Naive thymus-derived CD4-positive, alpha-beta T cell (primary cell): ENCODE data around the gene PANX3. TPM values are rescaled to one million over a fixed set of nuclear protein-coding genes. Genes with fewer than 3 reads are reported as not detected.

Experiments used
- ATAC-seq: fragments of 150-1000 bp; cut with Tn5 transposase; 2 replicates; pipeline ENCODE4 v1.10.0; 2021; ENCODE audit warnings: mild to moderate bottlenecking, moderate library complexity
- CTCF ChIA-PET: fragments of 350-600 bp; sonication (Branson Sonifier 250); formaldehyde crosslinking; loops from one replicate; lab custom pipeline; 2021; ENCODE audit warnings: antibody characterized with exemption; lab: Charles Lee
- POLR2A ChIA-PET: fragments of 350-600 bp; sonication (Branson Sonifier 250); formaldehyde crosslinking; loops from one replicate; lab custom pipeline; 2021; ENCODE audit warnings: antibody characterized with exemption, inconsistent platforms; lab: Charles Lee
- DNase-seq, 9 donors: peaks; one replicate each; pipeline versions ENCODE4 v3.0.0 to v3.0.0-alpha.2; 2020 to 2022; ENCODE audit warnings: mixed read lengths in 1 of 9
- H3K27ac ChIP-seq: one replicate; pipeline ENCODE4 v1.7.0; 2013; ENCODE audit warnings: mild to moderate bottlenecking, low read depth, low read length, moderate library complexity
- H3K27me3 ChIP-seq, 2 donors: one replicate each; pipeline ENCODE4 v1.7.0; 2013; ENCODE audit warnings: low read length in 2 of 2, mild to moderate bottlenecking in 2 of 2, moderate library complexity in 2 of 2; ENCODE audit not compliant: control insufficient read depth in 2 of 2, insufficient read depth in 2 of 2
- H3K36me3 ChIP-seq, 3 experiments: 1 replicate in 2 of 3; 2 replicates in 1 of 3; pipeline ENCODE4 v1.7.0; 2013; ENCODE audit warnings: low read length in 3 of 3, mild to moderate bottlenecking in 3 of 3, moderate library complexity in 1 of 3; ENCODE audit not compliant: insufficient read depth in 3 of 3, control insufficient read depth in 2 of 3
- H3K4me1 ChIP-seq, 2 donors: one replicate each; pipeline ENCODE4 v1.7.0; 2013; ENCODE audit warnings: low read length in 2 of 2, mild to moderate bottlenecking in 2 of 2, moderate library complexity in 1 of 2; ENCODE audit not compliant: control insufficient read depth in 2 of 2, insufficient read depth in 2 of 2
- H3K4me3 ChIP-seq: 2 replicates; pipeline ENCODE4 v1.7.0; 2013; ENCODE audit warnings: mild to moderate bottlenecking, low read length
- H3K9me3 ChIP-seq, 3 experiments: 1 replicate in 2 of 3; 2 replicates in 1 of 3; pipeline ENCODE4 v1.7.0; 2013; ENCODE audit warnings: low read length in 3 of 3; ENCODE audit not compliant: control insufficient read depth in 2 of 3
- H3K27ac Mint-ChIP-seq, 9 donors: one replicate each; pipeline ENCODE4 v1.8.0; 2020 to 2022; ENCODE audit warnings: mixed read lengths in 9 of 9, mild to moderate bottlenecking in 8 of 9, moderate library complexity in 5 of 9, inconsistent platforms in 2 of 9
- H3K27me3 Mint-ChIP-seq, 5 donors: one replicate each; pipeline ENCODE4 v1.8.0; 2021 to 2022; ENCODE audit warnings: mixed read lengths in 5 of 5, mild to moderate bottlenecking in 1 of 5
- H3K36me3 Mint-ChIP-seq, 5 donors: one replicate each; pipeline ENCODE4 v1.8.0; 2020 to 2022; ENCODE audit warnings: mixed read lengths in 5 of 5, mild to moderate bottlenecking in 3 of 5, inconsistent platforms in 1 of 5
- H3K4me1 Mint-ChIP-seq, 7 donors: one replicate each; pipeline ENCODE4 v1.8.0; 2020 to 2022; ENCODE audit warnings: mixed read lengths in 7 of 7, mild to moderate bottlenecking in 3 of 7, inconsistent platforms in 1 of 7
- H3K4me3 Mint-ChIP-seq, 10 donors: one replicate each; pipeline ENCODE4 v1.8.0; 2020 to 2022; ENCODE audit warnings: mild to moderate bottlenecking in 10 of 10, mixed read lengths in 10 of 10, moderate library complexity in 6 of 10, inconsistent platforms in 2 of 10
- H3K9me3 Mint-ChIP-seq, 11 donors: one replicate each; pipeline ENCODE4 v1.8.0; 2020 to 2022; ENCODE audit warnings: mixed read lengths in 11 of 11, mild to moderate bottlenecking in 4 of 11, inconsistent platforms in 1 of 11, moderate library complexity in 1 of 11
- intact Hi-C, 2 donors: fragments of 100-400 bp; cut with micrococcal nuclease; formaldehyde crosslinking; loops; one replicate each; pipeline ENCODE4 v1.15.1; 2023
- polyA plus RNA-seq, 2 donors: library from polyadenylated mRNA; unstranded; fragments of 300-500 nt; fragmentation: Illumina TruSeq; gene quantifications; one replicate each; pipeline ENCODE4 v1.2.3, GENCODE V29; 2021
- total RNA-seq, 6 experiments: library from RNA in 5 of 6; stranded (reverse) in 5 of 6; gene quantifications; 1 replicate in 5 of 6; 2 replicates in 1 of 6; pipeline ENCODE4 v1.2.3 and lab custom pipeline; 2021 to 2026

PANX3 gene
- total RNA-seq, result not detected
- not detected for polyA plus RNA-seq
- total RNA-seq (lab: John Stamatoyannopoulos, UW), result not detected

- peaks cover 3 to 16% (median 7%) of the 10 kb centered on the region in 5 donors for H3K27me3 Mint-ChIP-seq
These were observed at the start of gene PANX3 for GRCh38 chr11:124611064-124611463. Gene PANX3, plus strand, starts transcription at chr11:124611428. Its CDS starts 129 bp downstream, at chr11:124611557.

GRCh38 chr11:124569697-124570096, 41.5 kb upstream of the PANX3 start, which contains the start of gene OR8A1:
Gene OR8A1, plus strand, starts transcription at chr11:124569997. Its CDS starts 123 bp downstream, at chr11:124570120.
- peaks cover 0 to 2% (median 0%) of the 10 kb centered on the region in 7 donors for H3K4me1 Mint-ChIP-seq
- DNase-seq, result no peak
- peaks cover 9 to 31% (median 26%) of the 10 kb centered on the region in 5 donors for H3K27me3 Mint-ChIP-seq
- Histone ChIP-seq H3K4me1 (no peaks in the 10 kb centered on the region), H3K27me3 (no peaks in the 10 kb centered on the region), H3K27ac (no peak within 1 kb of the TSS), H3K36me3 (no peaks in the 10 kb centered on the region), H3K9me3 (no peaks in the 10 kb centered on the region), H3K4me3 (no peak within 1 kb of the TSS)
- no peak within 1 kb of the TSS for H3K4me3 Mint-ChIP-seq
- no peak within 1 kb of the TSS for H3K27ac Mint-ChIP-seq
- no peaks in the 10 kb centered on the region for H3K36me3 Mint-ChIP-seq
- peaks cover 0 to 2% (median 0%) of the 10 kb centered on the region in 11 donors for H3K9me3 Mint-ChIP-seq
- intact Hi-C loops, result no loop called here
- POLR2A ChIA-PET, result no interaction called here
- CTCF ChIA-PET, result no interaction called here
- ATAC-seq, result no peak

More at GRCh38 chr11:124611064-124611463, at the start of gene PANX3:
- no peaks in the 10 kb centered on the region for H3K27me3 ChIP-seq
- POLR2A ChIA-PET, result interaction anchor here (0.7 to 1.3 kb wide), 2 partner anchors 11 to 12 kb away, joined by 3 to 4 read pairs; partner anchors contain the start of gene TBRG1
- no peaks in the 10 kb centered on the region for H3K9me3 ChIP-seq
- Mint-ChIP-seq H3K4me3 (no peak within 1 kb of the TSS), H3K27ac (peak within 1 kb of the TSS in 4 of 9 donors; percentile 52 to 88 (median 58)), H3K4me1 (peaks cover 4 to 15% (median 9%) of the 10 kb centered on the region in 7 donors), H3K9me3 (no peaks in the 10 kb centered on the region), H3K36me3 (no peaks in the 10 kb centered on the region)
- no peak within 1 kb of the TSS for H3K4me3 ChIP-seq
- intact Hi-C loops, result no loop called here
- CTCF ChIA-PET, result no interaction called here
- no peaks in the 10 kb centered on the region for H3K36me3 ChIP-seq
- H3K27ac ChIP-seq, result no peak within 1 kb of the TSS
- DNase-seq (no peak), ATAC-seq (no peak)
- no peaks in the 10 kb centered on the region for H3K4me1 ChIP-seq

GRCh38 chr11:124570160-124570559, 41.1 kb upstream of the PANX3 start:
- Histone ChIP-seq H3K27me3 (no peaks in the 10 kb centered on the region), H3K4me3 (no peak overlapping the region), H3K36me3 (no peaks in the 10 kb centered on the region), H3K9me3 (no peaks in the 10 kb centered on the region), H3K4me1 (no peaks in the 10 kb centered on the region), H3K27ac (no peak overlapping the region)
- no peak overlapping the region for H3K4me3 Mint-ChIP-seq
- DNase-seq (no peak), ATAC-seq (no peak)
- peaks cover 0 to 2% (median 0%) of the 10 kb centered on the region in 7 donors for H3K4me1 Mint-ChIP-seq
- no peak overlapping the region for H3K27ac Mint-ChIP-seq
- peaks cover 9 to 35% (median 25%) of the 10 kb centered on the region in 5 donors for H3K27me3 Mint-ChIP-seq
- ChIA-PET CTCF (no interaction called here), POLR2A (no interaction called here)
- no peaks in the 10 kb centered on the region for H3K36me3 Mint-ChIP-seq
- intact Hi-C loops, result no loop called here
- peaks cover 0 to 2% (median 0%) of the 10 kb centered on the region in 11 donors for H3K9me3 Mint-ChIP-seq

GRCh38 chr11:124577716-124578427, 33.4 kb upstream of the PANX3 start:
- Histone ChIP-seq H3K36me3 (no peaks in the 10 kb centered on the region), H3K27ac (no peak overlapping the region), H3K27me3 (no peaks in the 10 kb centered on the region), H3K4me1 (no peaks in the 10 kb centered on the region), H3K4me3 (no peak overlapping the region), H3K9me3 (no peaks in the 10 kb centered on the region)
- Mint-ChIP-seq H3K4me3 (no peak overlapping the region), H3K36me3 (no peaks in the 10 kb centered on the region), H3K27ac (no peak overlapping the region), H3K4me1 (no peaks in the 10 kb centered on the region), H3K9me3 (peaks cover 0 to 2% (median 0%) of the 10 kb centered on the region in 11 donors), H3K27me3 (peaks cover 2 to 32% (median 12%) of the 10 kb centered on the region in 5 donors)
- DNase-seq, result no peak
- intact Hi-C loops, result no loop called here
- ChIA-PET POLR2A (no interaction called here), CTCF (interaction anchor here (1.1 kb wide), 1 partner anchor 8 kb away, joined by 3 read pairs; no protein-coding TSS in a partner anchor)
- no peak for ATAC-seq

- no peak for ATAC-seq
These were observed 32.5 kb upstream of the PANX3 start for GRCh38 chr11:124578761-124579160.

GRCh38 chr11:124581817-124582216, 29.4 kb upstream of the PANX3 start:
- no peak overlapping the region for H3K4me3 ChIP-seq
- H3K27me3 Mint-ChIP-seq, result peaks cover 3 to 17% (median 7%) of the 10 kb centered on the region in 5 donors
- H3K36me3 ChIP-seq, result no peaks in the 10 kb centered on the region
- no peaks in the 10 kb centered on the region for H3K36me3 Mint-ChIP-seq
- no peak for DNase-seq
- no peaks in the 10 kb centered on the region for H3K27me3 ChIP-seq
- H3K4me1 Mint-ChIP-seq, result peaks cover 0 to 2% (median 0%) of the 10 kb centered on the region in 7 donors
- CTCF ChIA-PET, result no interaction called here
- no peaks in the 10 kb centered on the region for H3K4me1 ChIP-seq
- ATAC-seq, result no peak
- intact Hi-C loops, result no loop called here
- no peaks in the 10 kb centered on the region for H3K9me3 Mint-ChIP-seq
- no peak overlapping the region for H3K4me3 Mint-ChIP-seq
- H3K27ac ChIP-seq, result no peak overlapping the region
- POLR2A ChIA-PET, result no interaction called here
- H3K9me3 ChIP-seq, result no peaks in the 10 kb centered on the region
- no peak overlapping the region for H3K27ac Mint-ChIP-seq

More at GRCh38 chr11:124578761-124579160, 32.5 kb upstream of the PANX3 start:
- CTCF ChIA-PET, result no interaction called here
- peaks cover 0 to 2% (median 0%) of the 10 kb centered on the region in 11 donors for H3K9me3 Mint-ChIP-seq
- no peaks in the 10 kb centered on the region for H3K27me3 ChIP-seq
- H3K4me3 Mint-ChIP-seq, result no peak overlapping the region
- H3K4me3 ChIP-seq, result no peak overlapping the region
- no peak for DNase-seq
- H3K36me3 Mint-ChIP-seq, result no peaks in the 10 kb centered on the region
- H3K4me1 Mint-ChIP-seq, result no peaks in the 10 kb centered on the region
- peaks cover 0 to 31% (median 12%) of the 10 kb centered on the region in 5 donors for H3K27me3 Mint-ChIP-seq
- POLR2A ChIA-PET, result no interaction called here
- intact Hi-C loops, result no loop called here
- no peaks in the 10 kb centered on the region for H3K36me3 ChIP-seq
- H3K9me3 ChIP-seq, result no peaks in the 10 kb centered on the region
- no peak overlapping the region for H3K27ac Mint-ChIP-seq
- no peaks in the 10 kb centered on the region for H3K4me1 ChIP-seq
- H3K27ac ChIP-seq, result no peak overlapping the region
